HCT116 (cell line): Measurements from ENCODE around the gene NXPH2. TPM values are rescaled to one million over a fixed set of nuclear protein-coding genes. Genes with fewer than 3 reads are reported as not detected.

Source experiments
- ATAC-seq: fragments of 200-7000 bp; cut with Tn5 transposase; 2 replicates; pipeline ENCODE4 v1.9.1; 2020; ENCODE audit warnings: mild to moderate bottlenecking, moderate library complexity
- BruUV-seq: library from RNA; stranded (reverse); fragments of 400-500 nt; replicated peaks from 2 replicates; lab custom pipeline; 2021; lab: Mats Ljungman, UMichigan
- CTCF ChIA-PET: fragments of 300-600 bp; sonication (Branson Sonifier 250); formaldehyde crosslinking; loops from one replicate; lab custom pipeline; 2021; ENCODE audit warnings: antibody characterized with exemption; lab: Charles Lee
- POLR2A ChIA-PET: fragments of 300-600, 350-600 bp; sonication (Branson Sonifier 250); formaldehyde crosslinking; loops from one replicate; lab custom pipeline; 2021; ENCODE audit warnings: antibody characterized with exemption; lab: Charles Lee
- RAD21 ChIA-PET, 2 experiments: fragments of 300-600 bp; sonication (Branson Sonifier 250); formaldehyde crosslinking; loops; one replicate each; lab custom pipeline; 2023; ENCODE audit warnings: low total read pairs in 2 of 2; ENCODE audit not compliant: uncharacterized antibody in 2 of 2, unreplicated experiment in 2 of 2, low non-redundant PET in 1 of 2; lab: Charles Lee
- DNase-seq: peaks from one replicate; pipeline ENCODE4 v3.0.0-alpha.2; 2010; ENCODE audit warnings: low read depth, low spot score
- H2AFZ ChIP-seq: fragments of 200-600 bp; shearing (Covaris generic), sonication (generic); 2 replicates; pipeline ENCODE4 v1.6.1; 2017; ENCODE audit warnings: low read depth, mixed run types, mixed read lengths, antibody characterized with exemption, low read length; ENCODE audit not compliant: poor library complexity, severe bottlenecking
- H3K27ac ChIP-seq: 2 replicates; pipeline ENCODE4 v1.5.1; 2012; ENCODE audit warnings: low read depth, low read length
- H3K27me3 ChIP-seq: fragments of 200-600 bp; sonication (generic); 2 replicates; pipeline ENCODE4 v1.6.1; 2016; ENCODE audit warnings: mixed run types, low read length, mixed read lengths; ENCODE audit not compliant: insufficient read depth
- H3K36me3 ChIP-seq, 2 experiments: fragments of 200-500 bp in 1 of 2; fragments of 200-600 bp in 1 of 2; sonication (Bioruptor generic) in 1 of 2; sonication (generic) in 1 of 2; 2 replicates each; pipeline versions ENCODE4 v1.5.1 to v1.6.1; 2014 to 2016; ENCODE audit warnings: low read length in 2 of 2, inconsistent platforms in 1 of 2, mixed read lengths in 1 of 2, mixed run types in 1 of 2; ENCODE audit not compliant: insufficient read depth in 2 of 2, control insufficient read depth in 1 of 2
- H3K4me1 ChIP-seq, 2 experiments: fragments of 200-600 bp in 1 of 2; sonication (generic) in 1 of 2; 2 replicates each; pipeline versions ENCODE4 v1.5.1 to v1.6.1; 2012 to 2017; ENCODE audit warnings: low read length in 2 of 2, inconsistent platforms in 1 of 2, mild to moderate bottlenecking in 1 of 2, mixed read lengths in 1 of 2, mixed run types in 1 of 2, moderate library complexity in 1 of 2; ENCODE audit not compliant: insufficient read depth in 2 of 2, control insufficient read depth in 1 of 2
- H3K4me2 ChIP-seq: fragments of 200-600 bp; sonication (generic); 2 replicates; pipeline ENCODE4 v1.6.1; 2017; ENCODE audit warnings: mixed run types, low read length, mixed read lengths
- H3K4me3 ChIP-seq, 2 experiments: fragments of 200-600 bp in 1 of 2; sonication (generic) in 1 of 2; replicated peaks in 1 of 2; 2 replicates each; pipeline ENCODE4 v1.5.1; 2011 to 2016; ENCODE audit warnings: low read length in 2 of 2, control low read depth in 1 of 2, low read depth in 1 of 2, mild to moderate bottlenecking in 1 of 2, mixed read lengths in 1 of 2, mixed run types in 1 of 2
- H3K79me2 ChIP-seq: fragments of 200-600 bp; sonication (generic); 2 replicates; pipeline ENCODE4 v1.6.1; 2017; ENCODE audit warnings: mild to moderate bottlenecking, mixed run types, low read length, moderate library complexity, mixed read lengths; ENCODE audit not compliant: insufficient read depth
- H3K9ac ChIP-seq: fragments of 200-600 bp; sonication (generic); 2 replicates; pipeline ENCODE4 v1.6.1; 2016; ENCODE audit warnings: low read length, mixed read lengths
- H3K9me2 ChIP-seq: fragments of 200-600 bp; sonication (generic), shearing (Covaris generic); 2 replicates; pipeline ENCODE4 v1.6.1; 2017; ENCODE audit warnings: mixed run types, mild to moderate bottlenecking, moderate library complexity; ENCODE audit not compliant: insufficient read depth
- H3K9me3 ChIP-seq, 2 experiments: fragments of 200-500 bp in 1 of 2; fragments of 200-600 bp in 1 of 2; sonication (Bioruptor generic) in 1 of 2; sonication (generic) in 1 of 2; 2 replicates each; pipeline ENCODE4 v1.6.1; 2014 to 2017; ENCODE audit warnings: low read length in 2 of 2, mixed read lengths in 2 of 2, inconsistent platforms in 1 of 2, low read depth in 1 of 2, mild to moderate bottlenecking in 1 of 2, mixed run types in 1 of 2, moderate library complexity in 1 of 2; ENCODE audit not compliant: control insufficient read depth in 1 of 2, insufficient read depth in 1 of 2
- H4K20me1 ChIP-seq: fragments of 200-600 bp; sonication (generic), shearing (Covaris generic); 2 replicates; pipeline ENCODE4 v1.6.1; 2017; ENCODE audit warnings: mixed run types, mild to moderate bottlenecking, moderate library complexity; ENCODE audit not compliant: insufficient read depth
- ATF3 ChIP-seq: IDR thresholded peaks from 2 replicates; pipeline ENCODE4 v1.6.1; 2012
- EGR1 ChIP-seq: IDR thresholded peaks from 2 replicates; pipeline ENCODE4 v1.6.1; 2012; ENCODE audit warnings: low read depth
- FOSL1 ChIP-seq: IDR thresholded peaks from 2 replicates; pipeline ENCODE4 v1.6.1; 2012; ENCODE audit warnings: low read depth
- RAD21 ChIP-seq: IDR thresholded peaks from 2 replicates; pipeline ENCODE4 v1.6.1; 2012; ENCODE audit warnings: low read depth, mild to moderate bottlenecking
- TCF7L2 ChIP-seq: IDR thresholded peaks from 2 replicates; pipeline ENCODE4 v1.7.0; 2011; ENCODE audit warnings: borderline replicate concordance, inconsistent platforms; ENCODE audit not compliant: insufficient read depth, insufficient read length; ENCODE audit errors: extremely low read depth
- ZNF274 ChIP-seq: fragments of 200-500 bp; sonication (Bioruptor generic); IDR thresholded peaks from 2 replicates; pipeline ENCODE4 v1.6.1; 2014; ENCODE audit warnings: mild to moderate bottlenecking, low read depth, low read length, inconsistent platforms
- intact Hi-C: fragments of 100-400 bp; cut with micrococcal nuclease; formaldehyde crosslinking; loops from 2 replicates; pipeline ENCODE4 v1.10.0; 2022
- total RNA-seq: library from RNA; stranded (reverse); gene quantifications from one replicate; pipeline ENCODE4 v1.2.1, GENCODE V29; 2021; ENCODE audit not compliant: unreplicated experiment
- TF ChIP-seq, protein P1 (sequence below), 3 experiments: fragments of 200-600 bp in 1 of 3; sonication (generic) in 1 of 3; IDR thresholded peaks in 2 of 3; conservative IDR thresholded peaks in 1 of 3; 2 replicates each; pipeline ENCODE4 v1.5.1; 2012 to 2017; ENCODE audit warnings: low read depth in 2 of 3, low read length in 2 of 3, antibody characterized with exemption in 1 of 3, borderline replicate concordance in 1 of 3, control low read depth in 1 of 3, mild to moderate bottlenecking in 1 of 3, mixed read lengths in 1 of 3, mixed run types in 1 of 3, moderate library complexity in 1 of 3; ENCODE audit not compliant: insufficient read depth in 1 of 3

NXPH2 gene
- total RNA-seq, 1 experiment from 2014 or later = not detected

DNA sequence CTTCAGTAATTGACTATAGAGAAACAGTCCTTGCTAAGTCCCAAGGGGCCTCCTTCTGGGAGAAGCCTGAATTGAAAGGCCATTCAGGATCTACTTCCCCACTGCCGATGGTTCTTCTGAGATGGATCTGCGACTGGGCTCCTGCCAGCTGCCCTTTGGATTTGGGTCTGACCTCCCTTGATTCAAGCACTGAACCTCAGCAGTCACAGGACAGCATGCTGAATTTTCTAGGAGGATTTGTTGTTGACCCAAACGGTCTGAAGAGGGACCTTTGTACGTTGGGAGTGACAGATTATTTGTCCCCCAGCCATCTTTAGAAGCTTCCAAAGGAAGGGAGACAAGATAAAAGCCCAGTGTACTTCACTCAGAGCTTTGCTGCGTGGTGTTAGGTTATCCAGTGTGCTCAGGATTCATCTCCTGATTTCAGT is 67.1 kb downstream of the NXPH2 start:
- ATAC-seq = no peak

More for the DNA sequence above, 67.1 kb downstream of the NXPH2 start:
- Histone ChIP-seq H3K27me3 (no peaks in the 10 kb centered on the region), H3K36me3 (no peaks in the 10 kb centered on the region), H3K9me3 (no peaks in the 10 kb centered on the region), H3K9me2 (no peaks in the 10 kb centered on the region), H3K79me2 (no peaks in the 10 kb centered on the region), H3K4me2 (no peak overlapping the region), H3K9ac (no peak overlapping the region), H2AFZ (no peak overlapping the region), H3K27ac (no peak overlapping the region), H3K4me1 (peaks cover 0 to 4% of the 10 kb centered on the region in 2 experiments; a peak in 1 of 4 replicates), H3K4me3 (no peak overlapping the region), H4K20me1 (no peaks in the 10 kb centered on the region)
- ChIA-PET RAD21 (no interaction called here), POLR2A (no interaction called here), CTCF (no interaction called here)
- no peak for TF ChIP-seq EGR1
- TF ChIP-seq FOSL1 = no peak
- TF ChIP-seq, protein P1, sequence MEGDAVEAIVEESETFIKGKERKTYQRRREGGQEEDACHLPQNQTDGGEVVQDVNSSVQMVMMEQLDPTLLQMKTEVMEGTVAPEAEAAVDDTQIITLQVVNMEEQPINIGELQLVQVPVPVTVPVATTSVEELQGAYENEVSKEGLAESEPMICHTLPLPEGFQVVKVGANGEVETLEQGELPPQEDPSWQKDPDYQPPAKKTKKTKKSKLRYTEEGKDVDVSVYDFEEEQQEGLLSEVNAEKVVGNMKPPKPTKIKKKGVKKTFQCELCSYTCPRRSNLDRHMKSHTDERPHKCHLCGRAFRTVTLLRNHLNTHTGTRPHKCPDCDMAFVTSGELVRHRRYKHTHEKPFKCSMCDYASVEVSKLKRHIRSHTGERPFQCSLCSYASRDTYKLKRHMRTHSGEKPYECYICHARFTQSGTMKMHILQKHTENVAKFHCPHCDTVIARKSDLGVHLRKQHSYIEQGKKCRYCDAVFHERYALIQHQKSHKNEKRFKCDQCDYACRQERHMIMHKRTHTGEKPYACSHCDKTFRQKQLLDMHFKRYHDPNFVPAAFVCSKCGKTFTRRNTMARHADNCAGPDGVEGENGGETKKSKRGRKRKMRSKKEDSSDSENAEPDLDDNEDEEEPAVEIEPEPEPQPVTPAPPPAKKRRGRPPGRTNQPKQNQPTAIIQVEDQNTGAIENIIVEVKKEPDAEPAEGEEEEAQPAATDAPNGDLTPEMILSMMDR (IDR thresholded peaks at IDR 0.05 in 2 of 3, conservative IDR thresholded peaks at IDR 0.05 in 1 of 3; ENCODE audit: borderline replicate concordance in 1 of 3, insufficient read depth in 1 of 3, low read depth in 2 of 3, low read length in 2 of 3) = 0 out of 6 replicates have a peak, but pooled peaks of 1 of the 3 experiments have one; percentile 16
- no peak for TF ChIP-seq ZNF274
- peak; percentile 30; the same call in 1 of the 2 replicates for TF ChIP-seq RAD21
- TF ChIP-seq TCF7L2 = no peak
- TF ChIP-seq ATF3 = no peak
- intact Hi-C loops = no loop called here
- DNase-seq = no peak
- no TSS peak for BruUV-seq
